ENCODE data around the gene NOTCH1.

The NOTCH1 gene

GRCh38 chr9:136465500-136466154 is 80.2 kb downstream of the NOTCH1 start:
- no peak for DNase-seq (ENCODE audit: low spot score)

- no peak for DNase-seq (ENCODE audit: low spot score)
Measured at GRCh38 chr9:136464241-136464640, 81.6 kb downstream of the NOTCH1 start.

- no peak for DNase-seq (ENCODE audit: low spot score)
Measured at GRCh38 chr9:136463578-136463977, 82.3 kb downstream of the NOTCH1 start.

- DNase-seq (ENCODE audit: low spot score) = no peak
Measured at GRCh38 chr9:136462664-136463063, 83.2 kb downstream of the NOTCH1 start.

GRCh38 chr9:136460772-136461325 is 85.0 kb downstream of the NOTCH1 start:
- no peak for DNase-seq (ENCODE audit: low spot score)

GRCh38 chr9:136459425-136459824 is 86.4 kb downstream of the NOTCH1 start:
- no peak for DNase-seq (ENCODE audit: low spot score)

GRCh38 chr9:136457326-136457725 is 88.5 kb downstream of the NOTCH1 start:
- no peak for DNase-seq (ENCODE audit: low spot score)

- DNase-seq (ENCODE audit: low spot score) = no peak
Measured at GRCh38 chr9:136456258-136456657, 89.6 kb downstream of the NOTCH1 start.

- no peak for DNase-seq (ENCODE audit: low spot score)
Measured at GRCh38 chr9:136455043-136456002, 90.5 kb downstream of the NOTCH1 start.

- DNase-seq (ENCODE audit: low spot score) = no peak
Measured at GRCh38 chr9:136454026-136454796, 91.6 kb downstream of the NOTCH1 start.

GRCh38 chr9:136453326-136453725 is 92.5 kb downstream of the NOTCH1 start:
- DNase-seq (ENCODE audit: low spot score) = no peak

- no peak for DNase-seq (ENCODE audit: low spot score)
Measured at GRCh38 chr9:136451221-136451877, 94.5 kb downstream of the NOTCH1 start.

- DNase-seq (ENCODE audit: low spot score) = no peak
Measured at GRCh38 chr9:136448655-136449054, 97.2 kb downstream of the NOTCH1 start.

GRCh38 chr9:136447173-136447778 is 98.6 kb downstream of the NOTCH1 start:
- no peak for DNase-seq (ENCODE audit: low spot score)

- no peak for DNase-seq (ENCODE audit: low spot score)
Measured at GRCh38 chr9:136445799-136446198, 100.0 kb downstream of the NOTCH1 start.
